SU-DHL-6 (cell line): Measurements from ENCODE around the gene DPP10.

Experiments
- H2AFZ ChIP-seq: fragments of 200-600 bp; sonication (generic); 2 replicates; pipeline ENCODE4 v1.6.1; 2014; ENCODE audit warnings: low read depth, mild to moderate bottlenecking, moderate library complexity, mixed read lengths, antibody characterized with exemption, low read length; ENCODE audit not compliant: severe bottlenecking
- H3F3A ChIP-seq: fragments of 200-600 bp; shearing (Covaris generic); 2 replicates; pipeline ENCODE4 v1.6.0; 2016; ENCODE audit warnings: antibody characterized with exemption, mild to moderate bottlenecking; ENCODE audit not compliant: insufficient read depth
- H3K27ac ChIP-seq: fragments of 200-600 bp; sonication (generic); 2 replicates; pipeline ENCODE4 v1.5.1; 2016; ENCODE audit warnings: low read depth, mild to moderate bottlenecking, low read length, moderate library complexity, mixed read lengths
- H3K27me3 ChIP-seq: fragments of 200-600 bp; sonication (generic), shearing (Covaris generic); 2 replicates; pipeline ENCODE4 v1.6.0; 2014; ENCODE audit warnings: mild to moderate bottlenecking, low read length
- H3K36me3 ChIP-seq: fragments of 200-600 bp; sonication (generic); 2 replicates; pipeline ENCODE4 v1.6.1; 2014; ENCODE audit warnings: mild to moderate bottlenecking, low read length, mixed read lengths
- H3K4me2 ChIP-seq: fragments of 300-600, 200-600 bp; shearing (Covaris generic), sonication (generic); 2 replicates; pipeline ENCODE4 v1.6.0; 2014; ENCODE audit warnings: low read length, low read depth, mild to moderate bottlenecking; ENCODE audit not compliant: poor library complexity, severe bottlenecking
- H3K4me3 ChIP-seq: fragments of 200-600 bp; sonication (generic); 2 replicates; pipeline ENCODE4 v1.5.1; 2014; ENCODE audit warnings: antibody characterized with exemption, low read length, mild to moderate bottlenecking, mixed read lengths; ENCODE audit not compliant: insufficient read depth, poor library complexity, severe bottlenecking
- H3K79me2 ChIP-seq: fragments of 200-600 bp; sonication (generic); 2 replicates; pipeline ENCODE4 v1.6.1; 2014; ENCODE audit warnings: mild to moderate bottlenecking, low read length, moderate library complexity; ENCODE audit not compliant: insufficient read depth
- H3K9ac ChIP-seq: fragments of 200-600 bp; sonication (generic); 2 replicates; pipeline ENCODE4 v1.7.0; 2014; ENCODE audit warnings: mild to moderate bottlenecking, low read length
- H3K9me2 ChIP-seq: fragments of 200-600 bp; sonication (generic); replicated peaks from 2 replicates; pipeline ENCODE4 v1.6.1; 2014; ENCODE audit warnings: low read length; ENCODE audit not compliant: insufficient read depth
- H3K9me3 ChIP-seq: fragments of 200-600 bp; sonication (generic); 2 replicates; pipeline ENCODE4 v1.6.1; 2014; ENCODE audit warnings: low read length, mixed read lengths; ENCODE audit not compliant: insufficient read depth
- H4K20me1 ChIP-seq: fragments of 200-600 bp; sonication (generic); 2 replicates; pipeline ENCODE4 v1.6.1; 2014; ENCODE audit warnings: low read depth, mild to moderate bottlenecking, antibody characterized with exemption, low read length, moderate library complexity, mixed read lengths
- EZH2phosphoT487 ChIP-seq: fragments of 200-600 bp; sonication (generic), shearing (Covaris generic); conservative IDR thresholded peaks from 2 replicates; pipeline ENCODE4 v1.6.1; 2018; ENCODE audit warnings: mild to moderate bottlenecking, antibody characterized with exemption, low read length, moderate library complexity, mixed read lengths
- TF ChIP-seq, protein P1 (sequence below): fragments of 200-600 bp; sonication (generic); IDR thresholded peaks from one replicate; pipeline ENCODE4 v1.5.1; 2017; ENCODE audit warnings: antibody characterized with exemption, mild to moderate bottlenecking, low read length, moderate library complexity; ENCODE audit not compliant: insufficient read depth, poor library complexity, severe bottlenecking

Gene DPP10

DNA sequence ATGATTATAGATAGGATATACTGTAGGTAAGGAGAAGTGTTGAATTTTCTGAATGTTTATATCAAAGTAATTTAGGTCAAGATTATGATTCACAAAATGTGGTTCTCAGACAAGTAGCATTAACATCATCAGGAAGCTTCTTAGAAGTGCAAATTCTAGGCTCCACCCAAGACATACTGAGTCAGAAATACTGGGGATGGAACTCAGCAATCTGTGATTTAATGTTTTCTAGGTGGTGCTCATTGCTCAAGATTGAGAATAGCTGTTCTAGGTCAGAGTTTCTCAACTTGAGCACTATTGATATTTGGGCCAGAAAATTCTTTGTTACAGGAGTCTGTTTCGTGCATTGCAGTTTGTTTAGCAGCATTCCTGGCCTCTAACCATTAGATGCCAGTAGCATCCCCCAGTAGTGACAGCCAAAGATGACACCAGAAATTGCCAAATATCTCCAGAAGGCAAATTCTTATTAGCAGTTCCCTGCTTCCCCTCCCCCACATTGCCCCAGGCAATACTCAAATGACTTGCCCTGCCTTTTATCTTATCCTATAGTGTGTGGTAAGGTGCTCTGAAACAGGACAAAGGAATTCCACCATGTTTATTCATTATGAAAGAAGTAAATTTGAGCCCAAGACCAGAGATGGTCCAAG, 1001.2 kb downstream of the DPP10 start:
- Histone ChIP-seq H3K4me2 (no peak overlapping the region), H3K36me3 (no peaks in the 10 kb centered on the region), H3K4me3 (no peak overlapping the region), H3K27ac (no peak overlapping the region), H3K27me3 (no peaks in the 10 kb centered on the region), H4K20me1 (no peaks in the 10 kb centered on the region), H3K9me3 (no peaks in the 10 kb centered on the region), H3K9me2 (no peaks in the 10 kb centered on the region), H3K9ac (no peak overlapping the region), H2AFZ (no peak overlapping the region), H3F3A (no peaks in the 10 kb centered on the region), H3K79me2 (no peaks in the 10 kb centered on the region)
- TF ChIP-seq, protein P1, sequence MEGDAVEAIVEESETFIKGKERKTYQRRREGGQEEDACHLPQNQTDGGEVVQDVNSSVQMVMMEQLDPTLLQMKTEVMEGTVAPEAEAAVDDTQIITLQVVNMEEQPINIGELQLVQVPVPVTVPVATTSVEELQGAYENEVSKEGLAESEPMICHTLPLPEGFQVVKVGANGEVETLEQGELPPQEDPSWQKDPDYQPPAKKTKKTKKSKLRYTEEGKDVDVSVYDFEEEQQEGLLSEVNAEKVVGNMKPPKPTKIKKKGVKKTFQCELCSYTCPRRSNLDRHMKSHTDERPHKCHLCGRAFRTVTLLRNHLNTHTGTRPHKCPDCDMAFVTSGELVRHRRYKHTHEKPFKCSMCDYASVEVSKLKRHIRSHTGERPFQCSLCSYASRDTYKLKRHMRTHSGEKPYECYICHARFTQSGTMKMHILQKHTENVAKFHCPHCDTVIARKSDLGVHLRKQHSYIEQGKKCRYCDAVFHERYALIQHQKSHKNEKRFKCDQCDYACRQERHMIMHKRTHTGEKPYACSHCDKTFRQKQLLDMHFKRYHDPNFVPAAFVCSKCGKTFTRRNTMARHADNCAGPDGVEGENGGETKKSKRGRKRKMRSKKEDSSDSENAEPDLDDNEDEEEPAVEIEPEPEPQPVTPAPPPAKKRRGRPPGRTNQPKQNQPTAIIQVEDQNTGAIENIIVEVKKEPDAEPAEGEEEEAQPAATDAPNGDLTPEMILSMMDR = no peak
- no peak for TF ChIP-seq EZH2phosphoT487

DNA sequence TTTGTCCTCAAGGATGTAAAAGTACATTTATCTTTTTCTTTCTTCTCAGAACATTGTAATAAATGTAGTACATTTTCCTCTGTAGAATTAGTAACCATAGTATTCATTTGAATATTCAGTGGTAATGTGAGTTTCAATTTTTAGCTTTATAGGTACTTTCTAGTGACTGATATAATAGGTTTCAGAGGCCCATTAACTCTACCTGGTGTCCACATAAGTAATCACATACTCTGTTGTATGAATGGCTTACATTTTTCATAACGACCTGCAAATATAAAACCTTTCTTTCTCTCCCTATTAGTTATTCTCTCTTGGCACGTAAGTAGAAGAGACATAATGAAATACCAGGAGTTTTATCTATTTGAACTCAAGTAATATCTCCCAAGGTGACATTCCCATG, 1017.6 kb downstream of the DPP10 start:
- TF ChIP-seq, protein P1 = no peak
- TF ChIP-seq EZH2phosphoT487 = no peak
- no peak overlapping the region for H3K4me3 ChIP-seq
- H3F3A ChIP-seq = no peaks in the 10 kb centered on the region
- no peaks in the 10 kb centered on the region for H3K79me2 ChIP-seq
- no peaks in the 10 kb centered on the region for H4K20me1 ChIP-seq
- H3K9ac ChIP-seq = no peak overlapping the region
- H2AFZ ChIP-seq = no peak overlapping the region
- H3K27me3 ChIP-seq = no peaks in the 10 kb centered on the region
- H3K27ac ChIP-seq = no peak overlapping the region
- no peak overlapping the region for H3K4me2 ChIP-seq
- H3K9me2 ChIP-seq = no peaks in the 10 kb centered on the region
- no peaks in the 10 kb centered on the region for H3K9me3 ChIP-seq
- no peaks in the 10 kb centered on the region for H3K36me3 ChIP-seq

DNA sequence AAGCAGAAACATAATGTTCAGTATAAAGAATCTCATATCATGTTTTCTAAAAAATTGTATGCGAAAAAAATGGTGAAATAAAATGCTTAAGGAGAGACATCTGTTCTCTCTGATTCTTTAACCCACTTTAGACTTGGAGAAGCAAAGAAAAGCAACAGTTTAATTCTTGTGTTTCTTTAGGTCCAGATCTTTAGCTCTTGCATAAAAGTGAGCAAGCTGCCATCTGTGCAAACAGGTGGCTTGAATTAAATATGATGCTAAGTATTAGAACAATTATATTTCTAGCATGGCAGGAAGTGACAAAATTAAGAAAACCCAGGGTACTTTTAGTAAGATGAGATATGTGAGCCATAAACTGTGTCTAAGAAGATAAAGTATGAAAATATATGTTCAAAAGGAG, 1038.3 kb downstream of the DPP10 start:
- no peaks in the 10 kb centered on the region for H3K79me2 ChIP-seq
- no peaks in the 10 kb centered on the region for H3K27me3 ChIP-seq
- no peaks in the 10 kb centered on the region for H3K36me3 ChIP-seq
- no peaks in the 10 kb centered on the region for H4K20me1 ChIP-seq
- H3K9me2 ChIP-seq = no peaks in the 10 kb centered on the region
- H2AFZ ChIP-seq = no peak overlapping the region
- TF ChIP-seq, protein P1 = no peak
- H3K4me2 ChIP-seq = no peak overlapping the region
- no peak overlapping the region for H3K4me3 ChIP-seq
- H3K27ac ChIP-seq = no peak overlapping the region
- no peaks in the 10 kb centered on the region for H3F3A ChIP-seq
- no peaks in the 10 kb centered on the region; the same call in 1 of the 2 replicates for H3K9me3 ChIP-seq
- no peak overlapping the region for H3K9ac ChIP-seq

DNA sequence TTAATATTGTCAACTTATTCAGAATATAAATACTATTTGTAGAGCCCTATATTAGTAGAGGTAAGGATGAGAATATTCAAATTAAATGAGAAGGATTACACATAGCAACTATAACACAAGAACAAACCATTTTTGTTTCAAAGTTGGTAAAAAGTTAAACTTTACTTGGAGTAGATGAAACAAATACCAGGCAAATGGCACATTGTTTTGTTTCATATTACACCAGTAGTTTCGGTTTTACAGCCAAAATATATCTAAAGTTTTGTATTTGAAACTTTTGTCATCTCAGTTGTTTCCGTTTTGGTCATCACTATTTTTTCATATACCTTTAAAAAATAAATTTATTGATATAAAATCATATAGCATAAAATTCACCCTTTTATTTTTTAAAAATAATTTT, 1039.4 kb downstream of the DPP10 start:
- Histone ChIP-seq H3K36me3 (no peaks in the 10 kb centered on the region), H2AFZ (no peak overlapping the region), H3K79me2 (no peaks in the 10 kb centered on the region), H3K4me2 (no peak overlapping the region), H3K9me2 (no peaks in the 10 kb centered on the region), H4K20me1 (no peaks in the 10 kb centered on the region), H3K27ac (no peak overlapping the region), H3K9ac (no peak overlapping the region), H3K4me3 (no peak overlapping the region), H3K27me3 (no peaks in the 10 kb centered on the region), H3K9me3 (no peaks in the 10 kb centered on the region), H3F3A (no peaks in the 10 kb centered on the region)
- TF ChIP-seq, protein P1 = no peak
- no peak for TF ChIP-seq EZH2phosphoT487
